Upper lobe of right lung (tissue), 1 donor: ENCODE data around the gene LRRC27. TPM values are rescaled to one million over a fixed set of nuclear protein-coding genes. Genes with fewer than 3 reads are reported as not detected.

Experiments
- ATAC-seq: fragments of 200-7000 bp; cut with Tn5 transposase; one replicate; pipeline ENCODE4 v1.9.1; 2020; ENCODE audit warnings: mild to moderate bottlenecking, moderate library complexity
- DNase-seq: peaks from one replicate; pipeline ENCODE4 v3.0.0-alpha.2; 2020
- H3K27ac ChIP-seq: fragments of 200-600 bp; one replicate; pipeline ENCODE4 v1.8.0; 2022
- H3K27me3 ChIP-seq: fragments of 200-600 bp; one replicate; pipeline ENCODE4 v1.8.0; 2022; ENCODE audit warnings: mild to moderate bottlenecking
- H3K36me3 ChIP-seq: fragments of 200-600 bp; one replicate; pipeline ENCODE4 v1.8.0; 2022
- H3K4me1 ChIP-seq: fragments of 200-600 bp; one replicate; pipeline ENCODE4 v1.8.0; 2022
- H3K4me3 ChIP-seq: fragments of 200-600 bp; one replicate; pipeline ENCODE4 v1.8.0; 2022; ENCODE audit warnings: mild to moderate bottlenecking
- H3K9me3 ChIP-seq: fragments of 200-600 bp; one replicate; pipeline ENCODE4 v1.8.0; 2022
- CTCF ChIP-seq: fragments of 200-600 bp; IDR thresholded peaks from one replicate; pipeline ENCODE4 v1.8.0; 2022; ENCODE audit warnings: antibody characterized with exemption
- intact Hi-C: fragments of 100-400 bp; cut with DNase I; formaldehyde crosslinking; loops from one replicate; pipeline ENCODE4 v1.11.0; 2022
- total RNA-seq: library from RNA; stranded (reverse); fragmentation: NEBNext Ultra II Directional; extraction: Animal tissue kit (Norgen Biotek cat#: 25700); gene quantifications from one replicate; pipeline ENCODE4 v1.2.1, GENCODE V29; 2021
- donor health status: DM: no; HTN: yes; CAD: no; lungs with severe emphysema.

Gene LRRC27
- total RNA-seq, 1 donor from 2014 or later = 6.3 TPM

- ATAC-seq = no peak
- H3K9me3 ChIP-seq = no peaks in the 10 kb centered on the region
- intact Hi-C loops = no loop called here
- H3K36me3 ChIP-seq = no peaks in the 10 kb centered on the region
- peak; percentile 33 for DNase-seq
- no peak overlapping the region for H3K27ac ChIP-seq
- no peak for TF ChIP-seq CTCF
- H3K27me3 ChIP-seq = no peaks in the 10 kb centered on the region
- no peaks in the 10 kb centered on the region for H3K4me1 ChIP-seq
- no peak overlapping the region for H3K4me3 ChIP-seq
These were observed 50.4 kb downstream of the LRRC27 start for GRCh38 chr10:132382231-132382922.

DNA sequence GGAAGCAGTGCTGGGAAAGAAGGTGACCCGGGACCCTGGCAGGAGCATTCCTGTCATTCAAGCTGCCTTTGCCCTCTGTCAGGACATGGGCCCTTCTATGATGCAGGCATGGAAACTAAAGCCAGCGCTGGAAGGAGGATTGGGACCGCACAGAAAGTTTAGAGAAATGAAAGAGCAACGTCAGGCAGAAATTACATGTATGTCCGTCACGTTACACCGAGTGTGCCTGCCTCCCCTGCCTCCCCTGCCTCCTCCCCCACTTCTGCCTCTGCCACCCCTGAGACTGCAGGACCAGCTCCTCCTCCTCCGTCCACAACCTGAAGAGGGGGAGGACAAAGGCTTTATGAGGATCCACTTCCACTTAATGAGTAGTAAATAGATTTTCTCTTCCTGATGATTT lies 51.1 kb downstream of the LRRC27 start:
- Histone ChIP-seq H3K4me1 (peaks cover 3% of the 10 kb centered on the region), H3K4me3 (no peak overlapping the region), H3K9me3 (no peaks in the 10 kb centered on the region), H3K36me3 (no peaks in the 10 kb centered on the region), H3K27me3 (no peaks in the 10 kb centered on the region), H3K27ac (no peak overlapping the region)
- peak; percentile 30 for DNase-seq
- ATAC-seq = no peak
- TF ChIP-seq CTCF = no peak
- intact Hi-C loops = no loop called here

GRCh38 chr10:132383751-132384196 lies 51.8 kb downstream of the LRRC27 start:
- no peak overlapping the region for H3K4me3 ChIP-seq
- TF ChIP-seq CTCF = no peak
- DNase-seq (peak; percentile 57), ATAC-seq (no peak)
- H3K36me3 ChIP-seq = no peaks in the 10 kb centered on the region
- H3K9me3 ChIP-seq = no peaks in the 10 kb centered on the region
- intact Hi-C loops = no loop called here
- H3K4me1 ChIP-seq = peaks cover 3% of the 10 kb centered on the region
- H3K27me3 ChIP-seq = no peaks in the 10 kb centered on the region
- H3K27ac ChIP-seq = no peak overlapping the region

- TF ChIP-seq CTCF = no peak
- Histone ChIP-seq H3K27me3 (no peaks in the 10 kb centered on the region), H3K4me3 (no peak overlapping the region), H3K36me3 (no peaks in the 10 kb centered on the region), H3K27ac (no peak overlapping the region), H3K4me1 (peaks cover 10% of the 10 kb centered on the region), H3K9me3 (no peaks in the 10 kb centered on the region)
- intact Hi-C loops = no loop called here
- DNase-seq = peak; percentile 57
- ATAC-seq = no peak
These were observed 52.8 kb downstream of the LRRC27 start for GRCh38 chr10:132384618-132385388.

DNA sequence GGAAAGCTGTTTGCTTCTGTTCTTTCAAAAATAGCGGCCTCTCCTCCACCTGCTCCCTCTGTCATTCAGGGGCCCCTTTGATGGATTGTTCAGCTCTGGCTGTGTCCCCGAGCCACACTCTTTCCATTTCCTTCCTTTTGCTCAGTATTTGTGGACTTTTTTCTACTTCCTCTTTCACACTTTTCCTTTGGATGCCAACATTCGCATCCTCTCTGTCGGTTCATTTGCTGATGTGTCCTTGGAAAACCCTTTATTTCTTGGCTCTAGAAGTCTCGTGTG lies 53.3 kb downstream of the LRRC27 start:
- DNase-seq (no peak), ATAC-seq (no peak)
- Histone ChIP-seq H3K9me3 (no peaks in the 10 kb centered on the region), H3K27ac (no peak overlapping the region), H3K27me3 (no peaks in the 10 kb centered on the region), H3K36me3 (no peaks in the 10 kb centered on the region), H3K4me1 (peaks cover 10% of the 10 kb centered on the region), H3K4me3 (no peak overlapping the region)
- no peak for TF ChIP-seq CTCF
- intact Hi-C loops = no loop called here
